HG02798 (cell line): ENCODE data around the gene RPL18.

Experiments used
- ATAC-seq: cut with Tn5 transposase; IDR thresholded peaks from one replicate; pipeline ENCODE4 v1.9.1; 2021; ENCODE audit warnings: mild to moderate bottlenecking; ENCODE audit not compliant: unreplicated experiment, poor library complexity

Gene RPL18

GRCh38 chr19:48631225-48631624, 12.2 kb upstream of the RPL18 start:
- no peak for ATAC-seq

- no peak for ATAC-seq
Measured at GRCh38 chr19:48630296-48631063, 11.5 kb upstream of the RPL18 start.

- ATAC-seq = no peak
Measured at GRCh38 chr19:48629599-48630295, 10.8 kb upstream of the RPL18 start.

DNA sequence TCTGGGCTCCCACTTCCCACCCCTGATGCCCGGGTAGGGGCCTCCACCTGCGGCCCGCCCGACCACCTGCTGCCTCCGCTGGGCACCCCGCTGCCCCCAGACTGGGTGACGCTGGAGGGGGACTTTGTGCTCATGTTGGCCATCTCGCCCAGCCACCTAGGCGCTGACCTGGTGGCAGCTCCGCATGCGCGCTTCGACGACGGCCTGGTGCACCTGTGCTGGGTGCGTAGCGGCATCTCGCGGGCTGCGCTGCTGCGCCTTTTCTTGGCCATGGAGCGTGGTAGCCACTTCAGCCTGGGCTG, 10.3 kb upstream of the RPL18 start:
- no peak for ATAC-seq

- ATAC-seq = no peak
Measured at GRCh38 chr19:48628486-48629296, 9.7 kb upstream of the RPL18 start.

GRCh38 chr19:48627865-48628314, 8.9 kb upstream of the RPL18 start:
- ATAC-seq = no peak

GRCh38 chr19:48627201-48627864, 8.4 kb upstream of the RPL18 start:
- no peak for ATAC-seq

- ATAC-seq = no peak
Measured at GRCh38 chr19:48625891-48626327, 6.9 kb upstream of the RPL18 start.

DNA sequence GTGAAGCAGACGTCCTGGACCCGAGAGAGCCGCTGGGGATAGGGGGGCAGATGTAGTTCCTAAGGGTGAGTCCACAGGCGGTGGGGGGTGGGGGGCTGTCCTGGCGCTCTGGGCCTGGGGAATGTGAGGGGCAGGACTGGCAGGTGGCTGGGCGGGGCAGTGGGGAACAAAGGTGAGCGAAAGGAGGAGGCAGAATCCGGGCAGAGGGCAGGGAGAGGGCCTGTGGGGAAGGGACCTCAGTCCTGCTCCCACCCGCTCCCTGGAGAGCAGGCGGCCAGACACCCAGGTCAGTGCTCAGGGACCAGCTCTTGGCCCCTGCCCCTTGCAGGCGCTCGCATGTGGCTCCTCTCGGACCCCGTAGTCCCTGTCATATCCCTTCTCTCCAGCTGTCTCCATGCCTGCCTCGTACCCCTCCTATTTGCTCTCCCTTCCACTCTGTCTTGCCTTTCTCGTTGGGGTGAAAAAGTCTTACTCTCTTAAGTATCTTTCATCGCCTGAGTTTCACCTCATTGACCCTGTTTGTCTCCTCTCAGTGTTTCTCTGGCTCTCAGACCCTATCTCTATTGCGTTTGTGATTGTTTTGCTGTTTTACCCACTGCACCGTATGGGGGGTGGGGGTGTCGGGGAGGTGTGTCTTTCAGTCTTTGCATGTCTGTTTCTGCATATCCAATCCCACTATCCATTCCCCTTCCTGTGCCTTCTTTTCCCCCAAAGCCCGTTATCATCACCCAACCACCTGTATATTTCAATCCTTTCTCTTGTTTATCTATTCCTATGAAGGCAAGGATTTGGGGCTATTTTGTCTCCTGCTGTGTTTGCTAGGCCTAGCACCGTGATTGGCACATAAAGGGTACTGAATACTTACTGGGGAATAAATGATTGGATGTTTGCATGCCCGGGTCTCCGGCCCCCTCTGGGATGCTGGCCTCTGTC, 6.1 kb upstream of the RPL18 start:
- ATAC-seq = no peak

DNA sequence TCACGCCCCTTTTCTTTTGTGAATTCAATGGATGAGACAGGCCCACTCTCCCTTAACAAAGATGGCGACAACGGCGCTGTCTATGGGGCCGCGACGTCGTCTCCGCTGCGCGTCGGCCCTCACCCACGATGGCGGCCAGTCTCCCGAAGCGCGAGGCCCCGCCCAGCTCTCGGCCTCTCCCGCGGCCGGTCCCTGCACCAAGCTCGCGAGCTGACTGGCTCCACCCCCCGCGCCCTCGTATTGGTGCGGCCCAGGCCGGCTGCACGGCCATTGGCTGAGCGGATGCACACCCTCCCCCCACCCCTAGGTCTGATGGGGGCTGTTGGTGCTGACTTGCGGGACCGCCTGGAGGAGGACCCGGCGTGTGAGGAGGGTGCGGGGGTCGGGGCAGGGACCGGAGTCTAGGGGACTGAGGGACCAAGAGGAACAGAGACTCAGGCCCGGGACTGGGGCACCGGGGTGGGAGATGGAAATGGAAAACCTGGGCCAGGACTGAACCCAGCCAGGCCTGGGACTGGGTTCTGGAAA, 5.2 kb upstream of the RPL18 start:
- ATAC-seq = peak; percentile 68

DNA sequence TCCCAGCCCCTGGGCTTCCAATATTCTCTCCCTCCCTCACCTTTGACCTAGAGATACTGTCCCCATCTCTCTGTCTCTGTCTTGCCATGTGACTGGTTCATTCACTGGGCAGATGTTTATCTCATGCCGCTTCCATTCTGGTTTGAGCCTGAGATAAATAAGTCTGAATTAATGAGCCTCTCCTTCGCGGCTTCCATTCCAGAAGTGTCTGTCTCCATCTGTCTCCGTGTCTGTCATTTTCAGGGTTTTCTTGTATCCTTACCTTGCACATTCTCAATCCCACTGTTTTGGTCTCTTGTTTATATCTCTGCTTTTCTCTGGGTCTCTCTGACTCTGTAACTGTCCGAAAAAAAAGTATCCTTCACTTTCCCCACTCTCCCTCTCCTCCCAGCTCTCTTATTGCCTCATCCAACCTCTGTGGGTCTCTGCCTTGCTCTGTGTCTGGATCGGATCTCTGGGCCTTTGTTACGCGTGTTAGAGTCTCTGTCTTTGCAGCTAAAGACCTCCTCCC, 4.6 kb upstream of the RPL18 start:
- no peak for ATAC-seq

- ATAC-seq = no peak
Measured at GRCh38 chr19:48619692-48620585, 961 bp upstream of the RPL18 start.

GRCh38 chr19:48618278-48618915, 581 bp downstream of the RPL18 start:
- ATAC-seq = no peak

DNA sequence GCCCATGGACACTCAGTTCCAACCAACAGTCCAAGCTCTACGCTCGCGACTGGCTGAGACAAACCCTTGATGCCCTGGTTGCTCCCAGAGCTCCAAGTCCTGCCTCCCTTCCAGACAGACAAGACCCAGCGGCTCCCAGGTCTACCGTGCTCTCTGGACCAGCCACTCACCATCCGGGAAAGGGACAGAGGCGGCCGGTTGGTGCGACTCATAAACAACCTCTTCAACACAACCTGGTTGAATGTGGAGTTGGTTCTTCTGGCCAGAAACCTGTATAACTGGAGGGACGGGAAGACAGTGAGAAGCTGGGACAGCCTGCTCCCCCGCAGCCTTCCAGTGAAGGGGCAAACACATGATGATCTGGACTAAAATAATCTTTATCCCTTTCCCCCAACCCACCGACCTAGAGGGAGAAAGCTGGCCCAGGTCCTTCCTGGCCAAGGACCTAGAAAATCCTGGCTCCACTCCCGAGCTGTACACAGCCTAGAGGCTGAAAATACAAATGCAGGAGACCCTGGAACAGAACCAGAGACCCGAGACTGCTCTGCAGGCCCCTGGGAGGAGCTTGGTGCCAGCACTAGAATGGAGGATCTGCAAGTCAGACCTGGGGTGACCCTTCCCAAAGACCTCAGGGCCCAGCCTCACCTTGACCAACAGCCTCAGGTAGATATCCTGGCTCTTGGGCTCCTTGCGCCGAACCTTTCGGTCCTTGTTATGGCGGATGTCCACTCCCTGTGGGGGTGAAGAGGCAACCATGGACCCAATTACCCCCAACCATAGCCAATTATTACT, 1.6 kb downstream of the RPL18 start:
- no peak for ATAC-seq

GRCh38 chr19:48616491-48617056, 2.4 kb downstream of the RPL18 start:
- no peak for ATAC-seq

GRCh38 chr19:48616041-48616436, 2.9 kb downstream of the RPL18 start:
- ATAC-seq = no peak
